Measurements from ENCODE around the gene FBXL4.

The FBXL4 gene

GRCh38 chr6:98928688-98929087, 19.1 kb downstream of the FBXL4 start:
- H3K27ac ChIP-seq (replicated peaks), result no peak overlapping the region
- DNase-seq (ENCODE audit: low read depth in 1 of 2, low spot score in 1 of 2), result no peak
- H3K27me3 ChIP-seq (ENCODE audit: insufficient read depth, poor library complexity, severe bottlenecking), result no peaks in the 10 kb centered on the region
- TF ChIP-seq SPI1 (IDR thresholded peaks at IDR 0.05; ENCODE audit: borderline replicate concordance, low read depth) (no peak), REST (IDR thresholded peaks at IDR 0.05; ENCODE audit: insufficient replicate concordance, low read depth) (no peak), POLR2AphosphoS5 (IDR thresholded peaks at IDR 0.05; ENCODE audit: low read depth) (no peak), CTCF (IDR thresholded peaks at IDR 0.05; ENCODE audit: insufficient read depth, low read length) (no peak), GABPA (IDR thresholded peaks at IDR 0.05; ENCODE audit: low read depth) (no peak)
- H3K4me3 ChIP-seq (replicated peaks; ENCODE audit: insufficient read depth, low read length), result no peak overlapping the region

GRCh38 chr6:98927534-98927933, 20.2 kb downstream of the FBXL4 start:
- H3K27ac ChIP-seq (replicated peaks), result no peak overlapping the region
- no peak overlapping the region for H3K4me3 ChIP-seq (replicated peaks; ENCODE audit: insufficient read depth, low read length)
- no peak for DNase-seq (ENCODE audit: low read depth in 1 of 2, low spot score in 1 of 2)
- TF ChIP-seq POLR2AphosphoS5 (IDR thresholded peaks at IDR 0.05; ENCODE audit: low read depth), result no peak
- TF ChIP-seq CTCF (IDR thresholded peaks at IDR 0.05; ENCODE audit: insufficient read depth, low read length), result no peak
- TF ChIP-seq GABPA (IDR thresholded peaks at IDR 0.05; ENCODE audit: low read depth), result no peak
- TF ChIP-seq REST (IDR thresholded peaks at IDR 0.05; ENCODE audit: insufficient replicate concordance, low read depth), result no peak
- no peak for TF ChIP-seq SPI1 (IDR thresholded peaks at IDR 0.05; ENCODE audit: borderline replicate concordance, low read depth)
- H3K27me3 ChIP-seq (ENCODE audit: insufficient read depth, poor library complexity, severe bottlenecking), result no peaks in the 10 kb centered on the region

GRCh38 chr6:98925831-98926230, 21.9 kb downstream of the FBXL4 start:
- no peaks in the 10 kb centered on the region for H3K27me3 ChIP-seq (ENCODE audit: insufficient read depth, poor library complexity, severe bottlenecking)
- no peak overlapping the region for H3K4me3 ChIP-seq (replicated peaks; ENCODE audit: insufficient read depth, low read length)
- TF ChIP-seq POLR2AphosphoS5 (IDR thresholded peaks at IDR 0.05; ENCODE audit: low read depth) (no peak), REST (IDR thresholded peaks at IDR 0.05; ENCODE audit: insufficient replicate concordance, low read depth) (no peak), CTCF (IDR thresholded peaks at IDR 0.05; ENCODE audit: insufficient read depth, low read length) (no peak), SPI1 (IDR thresholded peaks at IDR 0.05; ENCODE audit: borderline replicate concordance, low read depth) (no peak), GABPA (IDR thresholded peaks at IDR 0.05; ENCODE audit: low read depth) (no peak)
- no peak for DNase-seq (ENCODE audit: low read depth in 1 of 2, low spot score in 1 of 2)
- H3K27ac ChIP-seq (replicated peaks), result no peak overlapping the region

Data from HL-60 (cell line).